Activated naive CD8-positive, alpha-beta T cell treated with anti-CD3 and anti-CD28 coated beads for 36 hours (primary cell): ENCODE data around the gene NMRAL1. TPM values are rescaled to one million over a fixed set of nuclear protein-coding genes. Genes with fewer than 3 reads are reported as not detected.

ENCODE experiments used
- total RNA-seq, 2 experiments: library from RNA; stranded (reverse); gene quantifications; one replicate each; pipeline ENCODE4 v1.2.3, GENCODE V29; 2021

Gene NMRAL1
- total RNA-seq, 2 experiments from 2014 or later = 62.5 to 64.4 TPM

Other genes with a start within 250 kb of the NMRAL1 start
- gene SRL, start 232.5 kb downstream of the NMRAL1 start, total RNA-seq = not detected
- 10 to 100 TPM; 44.2 to 44.9 TPM for gene TFAP4, start 201.6 kb downstream of the NMRAL1 start, total RNA-seq
- gene GLIS2, start 158.6 kb downstream of the NMRAL1 start, total RNA-seq = under 1 TPM; 0.08 to 0.16 TPM
- 10 to 100 TPM; 73.0 to 73.9 TPM for gene PAM16, start 123.3 kb downstream of the NMRAL1 start, total RNA-seq
- under 1 TPM in 1 of 2 experiments, not detected in 1; 0.08 TPM for gene VASN, start 102.8 kb downstream of the NMRAL1 start, total RNA-seq
- gene CORO7, start 58.0 kb downstream of the NMRAL1 start, total RNA-seq = 10 to 100 TPM; 66.2 to 73.1 TPM
- gene DNAJA3, start 48.8 kb downstream of the NMRAL1 start, total RNA-seq = 100 to 1,000 TPM; 103 to 107 TPM
- 10 to 100 TPM; 84.4 to 88.4 TPM for gene HMOX2, start 1.8 kb upstream of the NMRAL1 start, total RNA-seq
- 10 to 100 TPM; 33.0 to 33.3 TPM for gene CDIP1, start 64.1 kb upstream of the NMRAL1 start, total RNA-seq
- gene C16orf96, start 81.7 kb upstream of the NMRAL1 start, total RNA-seq = under 1 TPM; 0.08 to 0.20 TPM
- 10 to 100 TPM; 21.3 to 25.4 TPM for gene UBALD1, start 140.3 kb upstream of the NMRAL1 start, total RNA-seq
- 10 to 100 TPM; 63.7 to 64.3 TPM for gene MGRN1, start 150.2 kb upstream of the NMRAL1 start, total RNA-seq
- gene NUDT16L1, start 218.9 kb upstream of the NMRAL1 start, total RNA-seq = 10 to 100 TPM; 26.5 to 29.1 TPM